Heart left ventricle (tissue), 16 donors: ENCODE results near the gene CELA3B. TPM values are rescaled to one million over a fixed set of nuclear protein-coding genes. Genes with fewer than 3 reads are reported as not detected.

ENCODE experiments used
- ATAC-seq, 4 donors: fragments of 200-7000 bp; cut with Tn5 transposase; one replicate each; pipeline ENCODE4 v1.9.1; 2020 to 2022; ENCODE audit warnings: moderate library complexity in 4 of 4, mild to moderate bottlenecking in 3 of 4, moderate number of reproducible peaks in 1 of 4
- DNase-seq, 5 donors: peaks; one replicate each; pipeline ENCODE4 v3.0.0-alpha.2; 2020
- H3K27ac ChIP-seq, 12 donors: fragments of 200-600 bp; sonication (generic) in 4 of 12; one replicate each; pipeline versions ENCODE4 v1.5.0 to v1.8.0; 2016 to 2022; ENCODE audit warnings: mild to moderate bottlenecking in 2 of 12
- H3K27me3 ChIP-seq, 9 donors: fragments of 200-600 bp; sonication (generic) in 2 of 9; one replicate each; pipeline versions ENCODE4 v1.5.1 to v1.8.0; 2016 to 2022; ENCODE audit warnings: mild to moderate bottlenecking in 3 of 9
- H3K36me3 ChIP-seq, 9 donors: fragments of 200-600 bp; sonication (generic) in 2 of 9; one replicate each; pipeline versions ENCODE4 v1.5.0 to v1.8.0; 2018 to 2022; ENCODE audit warnings: mild to moderate bottlenecking in 2 of 9
- H3K4me1 ChIP-seq, 12 donors: fragments of 200-600 bp; sonication (generic) in 4 of 12; one replicate each; pipeline versions ENCODE4 v1.5.0 to v1.8.0; 2016 to 2022; ENCODE audit warnings: mild to moderate bottlenecking in 3 of 12
- H3K4me3 ChIP-seq, 12 donors: fragments of 200-600 bp; sonication (generic) in 4 of 12; one replicate each; pipeline versions ENCODE4 v1.5.0 to v1.8.0; 2017 to 2022; ENCODE audit warnings: mild to moderate bottlenecking in 9 of 12, moderate library complexity in 4 of 12
- H3K9me3 ChIP-seq, 12 donors: fragments of 200-600 bp; sonication (generic) in 4 of 12; one replicate each; pipeline versions ENCODE4 v1.5.0 to v1.8.0; 2016 to 2022; ENCODE audit warnings: mild to moderate bottlenecking in 1 of 12
- POLR2A ChIP-seq, 2 donors: fragments of 450-650 bp; IDR thresholded peaks; one replicate each; pipeline ENCODE4 v1.6.1; 2017; ENCODE audit warnings: antibody characterized with exemption in 2 of 2, mild to moderate bottlenecking in 2 of 2, moderate library complexity in 2 of 2
- WGBS, 4 donors: extraction: QIAGEN DNeasy Blood & Tissue Kit in 2 of 4; methylation state at CpG; one replicate each; pipeline versions ENCODE4 v1.1.5 to v1.1.7; 2013 to 2018; 5-methylcytosine and 5-hydroxymethylcytosine counted together
- intact Hi-C, 10 donors: fragments of 100-400 bp; cut with DNase I; formaldehyde crosslinking; loops; one replicate each; pipeline versions ENCODE4 v1.11.1 to v1.14.2; 2022
- polyA plus RNA-seq, 2 donors: library from polyadenylated mRNA; stranded (reverse); fragments of 200-250 nt; gene quantifications; one replicate each; pipeline ENCODE4 v1.2.3, GENCODE V29; 2013
- total RNA-seq, 9 donors: library from RNA; depleted of rRNA in 2 of 9; stranded (reverse); fragments of >200 nt in 2 of 9; fragmentation: NEBNext Ultra II Directional in 3 of 9; extraction: Animal tissue kit (Norgen Biotek cat#: 25700) in 3 of 9; gene quantifications; one replicate each; pipeline versions ENCODE4 v1.1.0 to v1.2.4, GENCODE V29; 2016 to 2023
- TF ChIP-seq, protein P1 (sequence below), 12 donors: fragments of 200-600 bp; sonication (generic) in 4 of 12; IDR thresholded peaks; one replicate each; pipeline versions ENCODE4 v1.5.0 to v1.8.0; 2018 to 2022; ENCODE audit warnings: antibody characterized with exemption in 12 of 12, mild to moderate bottlenecking in 5 of 12
- donor health status: ischemic (EF 13 %, LVEDD 7.1; RV severe dilation, severe dysfunction).
- donor health status: healthy with polysubstance abuse.
- donor health status: DM: no; HTN: yes; CAD: no.
- donor health status: DM: no; HTN: no; CAD: no.
- donor health status: ischemic (EF 25% LVEDD 6.9; RV normal size, moderate dysfunction).
- donor health status: ischemic (EF 25% LVEDD 5.7; RV mildly dilated, moderate dysfunction).
- donor health status: healthy.
- donor health status: DM: yes; HTN: yes; CAD: no.
- donor health status: ischemic (EF 35%, LVEDD 5.7; RV mildly dilated, moderate dysfunction).
- donor health status: nonischemic (EF 11% LVEDD 7.7; RV severe dilation, severe dysfunction).
- donor health status: DM: yes; HTN: yes; CAD: no.
- donor health status: PGD.
- donor health status: ischemic (EF 29% LVEDD 5.4; RV normal size, mild dysfunction).
- donor health status: nonischemic (EF 23%, LVEDD 6.1; RV moderate dilation, normal function).

CELA3B gene
- total and polyA plus RNA-seq, 11 donors, result 0.24 to 2.6 (median 1.5) TPM; not detected in 5

- no peak overlapping the region for H3K4me3 ChIP-seq
- no peaks in the 10 kb centered on the region for H3K36me3 ChIP-seq
- H3K27me3 ChIP-seq, result no peaks in the 10 kb centered on the region
- intact Hi-C loops, result no loop called here
- peaks cover 9 to 61% (median 40%) of the 10 kb centered on the region in 12 donors for H3K4me1 ChIP-seq
- no peaks in the 10 kb centered on the region for H3K9me3 ChIP-seq
- no peak for DNase-seq
- no peak for TF ChIP-seq POLR2A (IDR thresholded peaks at IDR 0.05)
- TF ChIP-seq, protein P1, sequence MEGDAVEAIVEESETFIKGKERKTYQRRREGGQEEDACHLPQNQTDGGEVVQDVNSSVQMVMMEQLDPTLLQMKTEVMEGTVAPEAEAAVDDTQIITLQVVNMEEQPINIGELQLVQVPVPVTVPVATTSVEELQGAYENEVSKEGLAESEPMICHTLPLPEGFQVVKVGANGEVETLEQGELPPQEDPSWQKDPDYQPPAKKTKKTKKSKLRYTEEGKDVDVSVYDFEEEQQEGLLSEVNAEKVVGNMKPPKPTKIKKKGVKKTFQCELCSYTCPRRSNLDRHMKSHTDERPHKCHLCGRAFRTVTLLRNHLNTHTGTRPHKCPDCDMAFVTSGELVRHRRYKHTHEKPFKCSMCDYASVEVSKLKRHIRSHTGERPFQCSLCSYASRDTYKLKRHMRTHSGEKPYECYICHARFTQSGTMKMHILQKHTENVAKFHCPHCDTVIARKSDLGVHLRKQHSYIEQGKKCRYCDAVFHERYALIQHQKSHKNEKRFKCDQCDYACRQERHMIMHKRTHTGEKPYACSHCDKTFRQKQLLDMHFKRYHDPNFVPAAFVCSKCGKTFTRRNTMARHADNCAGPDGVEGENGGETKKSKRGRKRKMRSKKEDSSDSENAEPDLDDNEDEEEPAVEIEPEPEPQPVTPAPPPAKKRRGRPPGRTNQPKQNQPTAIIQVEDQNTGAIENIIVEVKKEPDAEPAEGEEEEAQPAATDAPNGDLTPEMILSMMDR (IDR thresholded peaks at IDR 0.05), result no peak
- 52 to 63% (median 54%) methylated on average over 3 of the region's 3 CpGs for WGBS, 4 donors
- H3K27ac ChIP-seq, result peak overlapping the region; percentile 25 to 90 (median 78)
- no peak for ATAC-seq
These were observed 32.1 kb upstream of the CELA3B start for GRCh38 chr1:21944733-21945073.

DNA sequence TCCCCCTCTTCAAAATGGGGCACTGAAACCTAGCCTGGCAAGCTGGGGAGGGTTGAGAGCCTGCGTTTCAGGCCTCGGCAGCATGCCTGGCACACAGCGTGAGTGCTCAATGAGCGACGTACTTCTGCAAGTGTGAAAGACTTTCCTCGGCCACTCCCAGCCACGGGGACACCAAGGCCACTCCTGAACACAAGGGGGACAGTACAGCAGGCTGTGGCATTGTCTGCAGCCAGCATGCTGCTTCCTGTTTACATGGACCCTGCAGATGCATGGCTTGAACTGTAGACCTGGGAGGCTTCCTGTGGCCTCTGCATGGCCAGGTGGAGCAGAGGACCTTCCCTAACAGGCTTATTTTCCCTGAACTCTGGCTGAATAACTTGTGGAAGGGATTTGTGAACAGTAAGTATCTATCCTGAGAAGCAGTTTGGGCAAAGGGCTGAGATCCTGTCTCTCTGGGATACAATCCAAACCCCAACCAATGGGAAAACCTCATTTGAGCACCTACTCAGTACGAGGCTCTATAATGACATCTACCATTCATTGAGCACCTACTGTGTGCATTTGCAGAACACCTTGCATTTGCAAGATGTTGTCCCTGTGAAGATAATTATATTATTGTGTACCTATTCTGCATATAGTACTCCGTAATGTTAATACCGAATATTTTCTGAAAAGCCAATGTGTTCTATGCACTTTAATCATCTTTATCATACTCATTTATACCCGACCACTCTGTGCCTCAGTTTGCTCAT, 29.8 kb upstream of the CELA3B start:
- no peak overlapping the region for H3K4me3 ChIP-seq
- peak; percentile 21 to 43 (median 32) for ATAC-seq
- 55 to 64% (median 56%) methylated on average over 9 to 11 of the region's 11 CpGs for WGBS, 4 donors
- peak in 1 of 2 donors; percentile 15 for TF ChIP-seq POLR2A (IDR thresholded peaks at IDR 0.05)
- TF ChIP-seq, protein P1 (IDR thresholded peaks at IDR 0.05), result peak in 5 of 12 donors; percentile 11 to 46 (median 16)
- H3K36me3 ChIP-seq, result no peaks in the 10 kb centered on the region
- peaks cover 2 to 41% (median 27%) of the 10 kb centered on the region in 12 donors for H3K4me1 ChIP-seq
- H3K27me3 ChIP-seq, result no peaks in the 10 kb centered on the region
- H3K27ac ChIP-seq, result peak overlapping the region in 6 of 12 donors; percentile 14 to 50 (median 38)
- DNase-seq, result peak in 1 of 5 donors; percentile 59
- H3K9me3 ChIP-seq, result no peaks in the 10 kb centered on the region
- intact Hi-C loops, result no loop called here

DNA sequence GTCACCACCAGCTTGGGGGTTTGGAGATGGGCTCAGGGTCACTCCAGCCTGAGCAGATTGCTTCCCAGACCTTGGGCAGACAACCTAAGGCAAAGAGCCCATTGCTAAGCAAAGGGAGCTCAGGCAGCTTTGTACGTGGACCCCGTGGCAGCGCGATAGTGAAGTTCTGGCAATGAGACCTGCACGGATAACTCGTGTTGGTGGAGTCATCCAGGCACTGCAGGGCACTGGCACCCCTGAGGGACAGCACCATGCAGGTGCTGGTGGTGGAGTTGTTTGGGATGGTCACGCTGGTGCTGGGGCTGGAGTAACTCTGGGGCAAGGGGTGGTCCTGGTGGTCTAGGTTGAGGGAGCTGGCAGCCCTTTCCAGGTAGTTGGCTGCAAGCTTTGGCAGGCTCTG, 26.1 kb upstream of the CELA3B start:
- intact Hi-C loops, result no loop called here
- Histone ChIP-seq H3K36me3 (no peaks in the 10 kb centered on the region), H3K27me3 (no peaks in the 10 kb centered on the region), H3K4me3 (no peak overlapping the region), H3K9me3 (no peaks in the 10 kb centered on the region), H3K4me1 (peaks cover 5 to 29% (median 15%) of the 10 kb centered on the region in 12 donors), H3K27ac (no peak overlapping the region)
- TF ChIP-seq POLR2A (IDR thresholded peaks at IDR 0.05), result no peak
- TF ChIP-seq, protein P1 (IDR thresholded peaks at IDR 0.05), result no peak
- ATAC-seq, result no peak
- peak in 1 of 5 donors; percentile 36 for DNase-seq
- WGBS, 4 donors, result 95 to 100% (median 97%) methylated on average over 7 of the region's 7 CpGs

- ATAC-seq, result no peak
- WGBS, 4 donors, result 82 to 95% (median 88%) methylated on average over 7 to 12 of the region's 12 CpGs
- no peak overlapping the region for H3K4me3 ChIP-seq
- H3K4me1 ChIP-seq, result peaks cover 6 to 35% (median 21%) of the 10 kb centered on the region in 12 donors
- H3K27me3 ChIP-seq, result no peaks in the 10 kb centered on the region
- DNase-seq, result peak in 2 of 5 donors; percentile 49 to 63
- no peaks in the 10 kb centered on the region for H3K9me3 ChIP-seq
- H3K36me3 ChIP-seq, result no peaks in the 10 kb centered on the region
- intact Hi-C loops, result no loop called here
- TF ChIP-seq, protein P1 (IDR thresholded peaks at IDR 0.05), result no peak
- no peak for TF ChIP-seq POLR2A (IDR thresholded peaks at IDR 0.05)
- H3K27ac ChIP-seq, result no peak overlapping the region
These were observed 25.5 kb upstream of the CELA3B start for GRCh38 chr1:21951226-21951870.
